Right lung (tissue), 5 donors: ENCODE data around the gene PHF3. TPM values are rescaled to one million over a fixed set of nuclear protein-coding genes. Genes with fewer than 3 reads are reported as not detected.

Source experiments
- polyA plus RNA-seq, 5 donors: library from polyadenylated mRNA; unstranded; fragments of 120-200 nt; gene quantifications; one replicate each; pipeline versions ENCODE4 v1.2.1 to v1.2.3, GENCODE V29; 2013; ENCODE audit warnings: inconsistent platforms in 1 of 5, low replicate concordance in 1 of 5; ENCODE audit not compliant: insufficient read length in 5 of 5, insufficient read depth in 1 of 5

PHF3 gene
- polyA plus RNA-seq, 5 donors: 43.7 to 75.3 (median 71.1) TPM

Other genes starting within 250 kb of the PHF3 start
- gene PTP4A1, start 63.3 kb upstream of the PHF3 start, polyA plus RNA-seq: 100 to 1,000 TPM in 1 of 5 donors, 10 to 100 TPM in 4; 49.1 to 104 (median 83.5) TPM